Mucosa of rectum (tissue), 2 donors: ENCODE measurements around the gene POU2AF1.

ENCODE experiments used
- H3K27ac ChIP-seq, 2 donors: one replicate each; pipeline ENCODE4 v1.7.0; 2013; ENCODE audit warnings: inconsistent platforms in 2 of 2, low read depth in 2 of 2, low read length in 2 of 2
- H3K27me3 ChIP-seq, 2 donors: one replicate each; pipeline ENCODE4 v1.7.0; 2013; ENCODE audit warnings: low read length in 2 of 2; ENCODE audit not compliant: control insufficient read depth in 2 of 2, insufficient read depth in 2 of 2
- H3K36me3 ChIP-seq, 2 donors: one replicate each; pipeline ENCODE4 v1.7.0; 2013; ENCODE audit warnings: low read length in 2 of 2; ENCODE audit not compliant: control insufficient read depth in 2 of 2, insufficient read depth in 2 of 2
- H3K4me1 ChIP-seq, 2 donors: one replicate each; pipeline ENCODE4 v1.7.0; 2013; ENCODE audit warnings: low read length in 2 of 2, mild to moderate bottlenecking in 1 of 2; ENCODE audit not compliant: control insufficient read depth in 2 of 2, insufficient read depth in 2 of 2
- H3K4me3 ChIP-seq, 2 donors: one replicate each; pipeline ENCODE4 v1.7.0; 2013; ENCODE audit warnings: low read length in 2 of 2
- H3K9ac ChIP-seq, 2 donors: one replicate each; pipeline ENCODE4 v1.7.0; 2013; ENCODE audit warnings: low read length in 2 of 2, low read depth in 1 of 2, mild to moderate bottlenecking in 1 of 2
- H3K9me3 ChIP-seq, 2 donors: one replicate each; pipeline ENCODE4 v1.7.0; 2013; ENCODE audit warnings: low read length in 2 of 2; ENCODE audit not compliant: control insufficient read depth in 2 of 2
- donor health status: healthy.
- donor health status: Normal muscosa, but diverticular disease.

Gene POU2AF1

GRCh38 chr11:111372538-111372937, 6.5 kb downstream of the POU2AF1 start:
- Histone ChIP-seq H3K4me3 (peak overlapping the region in 1 of 2 donors; percentile 0), H3K27ac (peak overlapping the region; percentile 12 to 18), H3K27me3 (no peaks in the 10 kb centered on the region), H3K36me3 (no peaks in the 10 kb centered on the region), H3K9ac (no peak overlapping the region), H3K9me3 (no peaks in the 10 kb centered on the region), H3K4me1 (peaks cover 2 to 8% of the 10 kb centered on the region in 2 donors)

- Histone ChIP-seq H3K9ac (no peak overlapping the region), H3K9me3 (no peaks in the 10 kb centered on the region), H3K36me3 (no peaks in the 10 kb centered on the region), H3K4me1 (peaks cover 2 to 8% of the 10 kb centered on the region in 2 donors), H3K27ac (peak overlapping the region in 1 of 2 donors; percentile 12), H3K4me3 (no peak overlapping the region), H3K27me3 (no peaks in the 10 kb centered on the region)
Observed at GRCh38 chr11:111370902-111371578, 8.0 kb downstream of the POU2AF1 start.

GRCh38 chr11:111370270-111370901, 8.7 kb downstream of the POU2AF1 start:
- Histone ChIP-seq H3K4me3 (no peak overlapping the region), H3K4me1 (peaks cover 2 to 8% of the 10 kb centered on the region in 2 donors), H3K36me3 (no peaks in the 10 kb centered on the region), H3K27ac (peak overlapping the region in 1 of 2 donors; percentile 19), H3K9me3 (no peaks in the 10 kb centered on the region), H3K9ac (no peak overlapping the region), H3K27me3 (no peaks in the 10 kb centered on the region)

- no peaks in the 10 kb centered on the region for H3K27me3 ChIP-seq
- peaks cover 2 to 8% of the 10 kb centered on the region in 2 donors for H3K4me1 ChIP-seq
- peak overlapping the region in 1 of 2 donors; percentile 45 for H3K27ac ChIP-seq
- H3K9ac ChIP-seq, result no peak overlapping the region
- H3K9me3 ChIP-seq, result no peaks in the 10 kb centered on the region
- no peak overlapping the region for H3K4me3 ChIP-seq
- no peaks in the 10 kb centered on the region for H3K36me3 ChIP-seq
Observed at GRCh38 chr11:111368285-111368560, 10.9 kb downstream of the POU2AF1 start.

DNA sequence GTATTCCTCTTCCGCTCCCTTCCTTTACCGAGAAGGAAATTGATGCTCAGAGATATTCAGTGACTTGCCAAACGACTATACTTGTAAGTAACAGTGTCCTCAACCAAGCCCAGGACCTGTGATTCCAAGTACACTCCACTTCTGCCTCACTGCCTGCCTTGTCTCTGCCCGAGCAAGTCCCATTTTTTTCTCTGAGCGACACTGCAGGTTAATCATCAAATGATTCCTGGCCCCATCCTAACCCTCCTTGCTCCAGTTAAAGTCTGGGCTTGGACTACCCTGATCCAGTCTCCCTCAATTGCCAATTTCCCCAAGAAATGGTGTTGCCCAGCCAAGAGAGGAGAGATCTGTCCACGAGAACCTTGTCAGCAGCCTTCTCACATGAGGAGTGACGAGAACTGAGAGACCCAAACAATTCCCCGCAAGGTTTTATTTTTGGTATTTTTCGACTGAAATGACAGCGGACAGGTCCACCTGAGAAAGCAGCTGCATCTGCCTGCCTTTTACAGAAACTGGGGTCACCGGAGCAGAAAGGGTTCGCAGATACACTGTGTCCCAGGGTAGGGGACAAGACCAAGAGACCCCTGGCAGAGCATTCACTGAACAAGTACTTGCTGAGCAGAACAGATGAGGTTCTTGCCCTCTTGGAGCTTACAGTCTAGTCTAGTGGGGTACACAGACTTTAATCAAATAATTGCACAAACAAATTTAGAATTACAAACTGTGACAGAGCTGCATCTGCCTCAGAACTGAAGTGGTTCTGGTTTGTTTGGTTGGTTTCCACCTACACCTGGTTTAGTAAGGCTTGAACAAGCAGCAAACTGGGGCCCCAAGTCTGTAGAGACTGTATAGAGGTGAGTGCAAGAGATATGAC, 11.4 kb downstream of the POU2AF1 start:
- H3K9ac ChIP-seq, result no peak overlapping the region
- no peaks in the 10 kb centered on the region for H3K36me3 ChIP-seq
- peaks cover 2 to 11% of the 10 kb centered on the region in 2 donors for H3K4me1 ChIP-seq
- H3K9me3 ChIP-seq, result no peaks in the 10 kb centered on the region
- H3K4me3 ChIP-seq, result no peak overlapping the region
- H3K27ac ChIP-seq, result peak overlapping the region in 1 of 2 donors; percentile 45
- no peaks in the 10 kb centered on the region for H3K27me3 ChIP-seq

DNA sequence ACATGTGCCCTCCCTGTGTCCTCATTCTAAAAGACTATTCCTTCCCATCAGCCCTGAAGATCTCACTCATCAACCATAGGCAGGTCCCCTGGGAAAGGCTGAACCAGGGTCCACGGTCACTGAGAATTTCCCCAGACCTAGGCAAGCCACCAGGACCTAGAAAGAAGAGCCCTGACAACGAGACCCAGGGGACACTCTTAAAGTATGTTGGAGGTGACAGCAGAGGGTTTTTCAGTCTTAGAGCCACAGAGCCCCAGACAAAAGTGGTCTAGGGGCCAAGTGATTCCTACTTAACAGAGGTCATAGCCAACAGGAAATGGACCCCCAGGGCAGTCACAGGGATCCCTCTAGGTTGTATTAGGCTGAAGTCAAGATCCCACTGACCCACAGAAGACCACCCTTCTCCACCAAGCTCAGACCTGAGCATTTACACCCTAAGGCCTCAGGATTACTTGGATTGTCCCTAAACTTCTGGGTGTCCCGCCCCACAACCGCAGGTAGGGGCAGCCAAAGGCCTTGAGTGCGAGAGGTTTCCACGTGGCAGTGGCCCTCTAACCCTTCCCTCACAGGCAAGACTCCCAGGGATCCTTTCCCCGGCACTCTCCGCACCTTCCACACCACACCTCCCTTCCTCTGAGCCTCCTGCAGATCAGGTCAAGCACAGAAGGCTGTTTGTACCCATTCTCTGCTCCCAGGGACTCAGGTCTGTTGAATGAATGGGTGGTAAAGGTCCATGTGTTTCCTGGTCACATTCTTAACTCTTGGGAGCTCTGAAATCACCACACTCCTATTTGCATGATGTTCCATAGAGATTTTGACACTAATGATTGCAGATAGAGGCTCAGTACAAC, 12.3 kb downstream of the POU2AF1 start:
- Histone ChIP-seq H3K27me3 (no peaks in the 10 kb centered on the region), H3K4me1 (peaks cover under 1 to 8% of the 10 kb centered on the region in 2 donors), H3K36me3 (no peaks in the 10 kb centered on the region), H3K9me3 (no peaks in the 10 kb centered on the region), H3K4me3 (no peak overlapping the region), H3K27ac (peak overlapping the region in 1 of 2 donors; percentile 29), H3K9ac (no peak overlapping the region)

GRCh38 chr11:111365722-111366559, 13.1 kb downstream of the POU2AF1 start:
- Histone ChIP-seq H3K27ac (no peak overlapping the region), H3K4me1 (peaks cover 5 to 15% of the 10 kb centered on the region in 2 donors), H3K4me3 (no peak overlapping the region), H3K27me3 (no peaks in the 10 kb centered on the region), H3K36me3 (no peaks in the 10 kb centered on the region), H3K9me3 (no peaks in the 10 kb centered on the region), H3K9ac (no peak overlapping the region)

GRCh38 chr11:111364503-111364902, 14.6 kb downstream of the POU2AF1 start:
- Histone ChIP-seq H3K9ac (no peak overlapping the region), H3K27ac (no peak overlapping the region), H3K4me3 (no peak overlapping the region), H3K9me3 (no peaks in the 10 kb centered on the region), H3K4me1 (peaks cover 14 to 29% of the 10 kb centered on the region in 2 donors), H3K27me3 (no peaks in the 10 kb centered on the region), H3K36me3 (no peaks in the 10 kb centered on the region)

GRCh38 chr11:111363985-111364384, 15.1 kb downstream of the POU2AF1 start:
- Histone ChIP-seq H3K4me3 (peak overlapping the region in 1 of 2 donors; percentile 24), H3K36me3 (no peaks in the 10 kb centered on the region), H3K9ac (no peak overlapping the region), H3K4me1 (peaks cover 18 to 30% of the 10 kb centered on the region in 2 donors), H3K27ac (peak overlapping the region in 1 of 2 donors; percentile 24), H3K9me3 (no peaks in the 10 kb centered on the region), H3K27me3 (no peaks in the 10 kb centered on the region)
